GM21737 (cell line): ENCODE results near the gene FBLN1.

Experiments
- ATAC-seq: cut with Tn5 transposase; IDR thresholded peaks from one replicate; pipeline ENCODE4 v1.9.1; 2021; ENCODE audit warnings: mild to moderate bottlenecking, moderate library complexity; ENCODE audit not compliant: unreplicated experiment

FBLN1 gene

DNA sequence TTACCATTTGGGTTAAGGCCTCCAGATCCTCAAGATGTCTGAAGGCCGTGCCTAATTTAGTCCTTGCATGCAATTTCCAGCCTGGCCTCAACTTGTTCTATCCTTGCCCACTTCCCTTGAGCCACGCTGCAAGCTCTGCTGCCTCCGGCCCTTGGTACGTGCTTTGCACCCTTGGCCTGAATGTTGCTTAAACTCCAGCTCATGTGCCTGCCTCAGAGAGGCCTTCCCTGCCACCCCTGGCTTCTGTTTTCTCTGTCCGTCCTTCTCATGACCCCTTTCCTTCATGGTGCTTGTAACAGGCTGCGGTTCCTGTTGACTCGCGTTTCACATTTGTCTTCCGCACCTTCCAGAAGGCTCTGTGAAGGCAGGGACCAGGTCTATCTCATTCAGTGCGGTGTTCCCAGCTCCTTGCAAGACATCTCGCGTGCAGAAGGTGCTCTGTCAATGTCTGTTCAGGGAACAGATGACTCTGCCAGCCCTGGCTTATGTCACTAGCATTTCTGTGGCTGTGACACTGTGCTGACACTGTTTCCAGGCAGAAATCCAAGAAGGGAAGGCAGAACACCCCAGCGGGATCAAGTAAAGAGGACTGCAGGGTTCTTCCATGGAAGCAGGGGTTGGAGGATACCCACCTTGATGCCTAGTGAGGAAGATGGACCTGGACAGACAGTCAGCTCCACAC is 61.8 kb downstream of the FBLN1 start:
- ATAC-seq = no peak

- ATAC-seq = no peak
Measured at GRCh38 chr22:45565171-45565570, 62.5 kb downstream of the FBLN1 start.

DNA sequence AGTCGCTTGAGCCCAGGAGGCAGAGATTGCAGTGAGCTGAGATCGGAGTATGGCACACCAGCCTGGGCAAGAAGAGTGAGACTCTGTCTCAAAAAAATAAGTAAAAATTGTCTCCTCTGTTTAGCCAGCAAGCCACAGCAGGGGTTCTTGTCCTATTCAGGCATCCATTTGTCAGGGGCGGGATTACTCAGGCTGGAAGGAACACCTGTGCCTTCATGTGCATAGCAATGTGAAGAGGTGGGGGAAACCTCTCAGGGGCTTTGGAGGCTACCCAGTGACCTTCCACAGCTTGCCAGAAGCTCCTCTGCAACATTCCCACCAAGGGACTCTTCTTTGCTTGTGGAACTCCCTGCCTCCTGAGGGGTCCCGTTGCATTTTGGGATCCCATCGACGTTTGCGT is 63.3 kb downstream of the FBLN1 start:
- no peak for ATAC-seq

DNA sequence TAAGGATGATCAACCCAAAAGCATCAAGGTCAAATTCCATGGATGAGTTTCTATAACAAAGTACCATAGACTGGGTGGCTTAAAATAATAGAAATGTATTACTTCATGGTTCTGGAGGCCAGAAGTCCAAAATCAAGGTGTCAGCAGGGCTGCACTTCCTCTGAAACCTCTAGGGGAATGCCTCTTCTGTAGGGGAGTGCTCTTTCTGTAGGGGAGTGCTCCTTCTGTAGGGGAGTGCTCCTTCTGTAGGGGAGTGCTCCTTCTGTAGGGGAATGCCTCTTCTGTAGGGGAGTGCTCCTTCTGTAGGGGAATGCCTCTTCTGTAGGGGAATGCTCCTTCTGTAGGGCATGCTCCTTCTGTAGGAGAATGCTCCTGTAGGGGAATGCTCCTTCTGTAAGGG is 65.5 kb downstream of the FBLN1 start:
- ATAC-seq = no peak

DNA sequence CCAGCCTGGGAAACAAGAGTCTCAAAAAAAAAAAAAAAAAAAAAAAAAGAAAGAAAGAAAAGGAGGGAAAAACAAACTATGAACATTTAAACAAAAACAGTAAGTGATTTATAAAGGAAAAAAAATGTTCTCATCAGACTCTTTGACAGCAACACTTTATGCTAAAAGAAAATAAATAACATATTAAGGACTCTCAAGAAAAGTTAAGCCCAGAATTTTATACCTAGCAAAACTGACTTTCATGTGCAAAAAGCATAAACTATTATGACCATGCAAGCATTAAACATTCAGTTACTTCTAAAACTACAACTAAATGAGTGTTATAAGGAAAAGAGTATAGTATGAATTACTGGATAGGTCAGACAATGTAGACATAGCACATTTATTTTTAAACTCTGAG is 68.4 kb downstream of the FBLN1 start:
- ATAC-seq = no peak

GRCh38 chr22:45572444-45572843 is 69.8 kb downstream of the FBLN1 start:
- no peak for ATAC-seq

- ATAC-seq = no peak
Measured at GRCh38 chr22:45574069-45574703, 71.5 kb downstream of the FBLN1 start.

GRCh38 chr22:45575173-45575572 is 72.5 kb downstream of the FBLN1 start:
- ATAC-seq = no peak

- ATAC-seq = no peak
Measured at GRCh38 chr22:45575607-45576272, 73.1 kb downstream of the FBLN1 start.

DNA sequence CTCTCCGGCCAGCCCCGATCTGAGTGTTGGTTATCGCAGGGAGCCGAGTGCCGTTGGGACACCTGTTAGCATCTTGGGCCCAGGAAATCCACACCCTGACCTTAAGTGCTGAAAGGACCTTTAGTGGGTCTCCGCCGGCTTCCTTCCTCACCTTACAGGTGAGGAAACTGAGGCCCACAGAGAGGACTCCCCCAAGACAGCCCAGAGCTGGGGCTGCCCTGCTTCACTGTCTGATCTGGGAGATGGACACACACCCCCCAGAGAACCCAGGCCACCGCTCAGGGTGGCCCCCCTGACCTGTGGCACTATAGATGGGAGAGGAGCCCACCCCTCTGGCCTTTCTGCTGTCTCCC is 73.6 kb downstream of the FBLN1 start:
- ATAC-seq = no peak

DNA sequence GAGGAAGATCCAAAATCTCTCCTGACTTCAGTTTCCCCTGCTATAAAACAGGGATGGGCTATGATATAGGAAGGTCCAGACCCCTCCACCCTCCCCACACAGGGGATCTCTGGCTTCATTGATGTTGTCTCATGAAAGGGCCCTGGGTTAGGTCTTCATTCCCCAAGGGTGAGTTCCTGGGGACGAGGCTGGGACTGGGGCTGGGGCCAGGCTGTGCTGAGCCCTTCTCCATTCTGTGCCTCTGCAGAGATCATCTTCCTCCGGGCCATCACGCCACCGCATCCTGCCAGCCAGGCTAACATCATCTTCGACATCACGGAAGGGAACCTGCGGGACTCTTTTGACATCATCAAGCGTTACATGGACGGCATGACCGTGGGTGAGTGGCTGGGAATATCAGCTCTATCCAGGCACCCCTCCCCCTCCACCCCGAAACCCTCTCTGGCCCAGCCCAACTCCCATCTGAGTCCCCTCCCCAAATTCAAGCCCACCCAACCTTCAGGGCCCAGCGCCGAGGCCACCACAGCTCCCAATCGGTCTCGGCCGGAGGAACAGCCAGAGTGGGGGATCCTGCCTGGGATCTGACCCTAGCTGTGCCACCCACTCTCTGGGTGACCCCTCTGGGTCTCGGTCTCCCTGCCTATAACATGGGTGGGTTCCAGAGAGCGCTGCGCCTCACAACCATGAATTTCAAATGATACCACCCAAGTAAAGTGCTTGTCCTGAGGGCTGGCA is 74.2 kb downstream of the FBLN1 start:
- ATAC-seq = no peak

- ATAC-seq = no peak
Measured at GRCh38 chr22:45577746-45578523, 75.3 kb downstream of the FBLN1 start.

DNA sequence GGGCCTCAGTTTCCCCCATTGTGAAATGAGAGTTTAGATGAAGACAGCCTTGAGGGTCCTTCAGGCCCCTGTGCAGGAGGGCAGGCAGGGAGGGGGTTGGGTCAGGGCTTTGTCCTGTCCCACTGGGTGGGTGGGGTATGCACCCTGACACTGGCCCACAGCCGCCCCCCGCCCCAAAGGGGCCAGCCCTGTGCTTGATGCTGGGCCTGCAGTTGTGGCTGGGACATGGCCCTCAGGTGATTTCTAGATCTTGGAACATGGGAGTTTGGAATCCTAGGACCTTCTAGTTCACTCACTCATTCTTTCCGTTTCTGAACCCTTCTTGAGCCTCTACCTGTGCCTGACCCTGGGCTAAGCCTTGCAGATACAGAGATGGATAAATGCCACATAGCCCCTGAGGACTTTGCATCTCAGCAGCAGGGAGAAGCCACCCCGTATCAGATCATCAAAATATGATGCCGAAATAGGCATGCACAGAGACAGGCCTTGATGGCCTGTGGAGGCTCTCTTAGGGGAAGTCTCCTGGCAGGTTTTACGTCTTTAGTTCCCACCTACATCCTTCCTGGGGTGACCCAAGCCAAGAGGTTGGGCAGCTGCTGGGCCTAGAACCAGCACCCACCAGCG is 76.0 kb downstream of the FBLN1 start:
- ATAC-seq = no peak

DNA sequence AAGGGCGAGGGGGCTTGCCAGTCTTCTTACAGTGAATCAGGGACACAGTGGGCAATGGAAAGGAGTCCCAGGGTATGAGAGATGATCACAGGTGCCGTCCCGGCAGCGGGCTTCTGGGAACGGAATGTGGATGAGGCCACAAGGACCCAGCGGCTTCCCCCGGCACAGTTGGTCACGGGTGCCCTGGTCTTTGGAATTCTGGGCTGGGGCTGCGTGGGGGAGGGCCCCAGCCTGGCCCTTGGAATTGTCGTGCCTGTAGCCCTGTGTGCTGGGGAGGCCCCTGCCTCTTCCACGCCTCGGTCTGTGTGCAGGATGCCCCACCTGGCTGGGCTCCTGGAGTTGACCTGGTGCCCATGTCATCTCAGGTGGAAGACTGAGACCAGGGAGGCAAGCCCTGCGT is 76.6 kb downstream of the FBLN1 start:
- ATAC-seq = no peak

DNA sequence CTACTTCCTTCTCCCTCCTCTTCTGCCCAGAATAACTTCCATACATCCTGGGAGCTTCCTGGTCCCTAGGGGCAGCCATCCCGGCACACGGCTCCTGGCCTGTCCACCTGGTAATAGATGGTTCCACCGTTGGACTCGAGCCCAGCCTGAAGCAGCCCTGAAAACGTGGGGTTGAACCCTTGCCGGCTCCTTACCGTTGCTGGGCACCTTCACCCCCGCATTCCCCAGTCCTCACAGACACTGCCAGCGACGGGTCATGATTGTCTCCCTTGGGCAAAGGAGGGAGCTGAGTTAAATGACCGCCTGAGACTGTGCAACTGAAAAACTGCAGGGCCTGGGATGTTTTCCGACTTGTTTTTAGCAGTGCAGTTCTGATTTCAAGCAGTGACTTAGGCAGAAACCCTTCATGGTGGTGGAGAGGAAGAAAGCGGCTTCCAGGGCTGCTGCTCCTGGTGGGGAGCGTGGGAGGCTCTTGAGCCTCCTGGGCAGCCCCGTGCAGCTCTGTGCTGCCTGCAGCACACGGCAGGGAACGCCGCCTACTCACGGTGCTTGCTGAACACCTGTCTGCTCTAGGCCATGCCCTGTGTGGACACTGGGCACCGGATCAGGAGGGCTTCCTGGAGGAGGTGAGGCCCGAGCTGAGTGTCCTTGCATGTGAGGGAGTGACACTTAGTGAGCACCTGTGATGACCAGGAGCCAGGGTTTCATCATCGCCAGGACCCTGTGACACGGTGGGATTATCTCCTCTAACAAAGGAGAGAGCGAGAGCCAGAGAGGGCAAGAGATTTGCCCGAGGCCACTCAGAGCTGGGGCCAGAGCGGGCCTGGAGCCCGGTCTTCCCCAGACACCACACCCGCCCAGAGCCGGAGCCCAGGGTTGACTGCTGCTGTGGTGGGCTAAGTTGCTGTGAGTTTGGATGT is 77.4 kb downstream of the FBLN1 start:
- ATAC-seq = no peak

- no peak for ATAC-seq
Measured at GRCh38 chr22:45580726-45581381, 78.2 kb downstream of the FBLN1 start.

- ATAC-seq = no peak
Measured at GRCh38 chr22:45581549-45582080, 78.9 kb downstream of the FBLN1 start.

DNA sequence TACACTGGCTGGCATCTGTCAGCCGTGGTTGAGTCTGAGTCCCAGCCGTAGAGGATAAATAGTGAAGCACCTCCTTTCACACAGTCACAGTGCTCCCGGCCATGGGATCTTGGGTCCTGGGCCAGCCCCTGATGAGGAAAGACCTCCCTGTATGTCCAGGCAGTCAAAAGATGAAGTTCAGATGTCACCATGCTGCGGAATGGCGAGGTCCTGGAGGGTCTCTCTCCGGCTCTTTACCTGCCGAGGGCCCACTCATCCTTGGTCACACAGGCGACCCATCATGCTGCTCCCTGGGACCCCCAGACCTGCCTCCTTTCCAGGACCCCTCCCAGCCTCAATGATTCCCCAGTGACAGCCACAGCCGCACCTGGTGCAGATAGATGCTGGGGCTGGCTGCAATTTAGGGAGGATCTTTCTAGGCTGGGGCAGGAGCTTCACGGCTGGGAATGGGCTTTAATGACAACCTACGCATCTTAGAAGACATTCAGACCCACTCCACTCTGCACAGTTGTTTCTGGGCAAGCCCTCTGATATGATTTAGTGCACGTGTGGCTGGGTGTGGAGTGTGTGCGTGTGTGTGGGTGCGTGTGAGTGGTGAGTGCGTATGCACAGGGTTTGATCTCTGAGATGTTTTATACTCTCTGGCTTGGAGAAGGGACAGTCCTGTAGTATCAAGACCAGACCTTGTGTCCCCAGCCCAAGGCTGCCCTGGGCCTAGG is 79.7 kb downstream of the FBLN1 start:
- ATAC-seq = no peak
